ENCODE measurements around the gene DUS1L.
"Not testable (repeated sequence)": the region's sequence is repeated elsewhere in the genome, so short reads cannot be mapped to it uniquely, and the experiment has no call there.

The DUS1L gene

GRCh38 chr17:82047379-82047778 lies 18.2 kb downstream of the DUS1L start:
- 93 to 95% methylated on average over 24 of the region's 24 CpGs for WGBS, 2 experiments
- Histone ChIP-seq H3K9me3 (ENCODE audit: control insufficient read depth, low read length) (no peaks in the 10 kb centered on the region), H3K4me3 (ENCODE audit: insufficient read depth, low read depth, low read length) (no peak overlapping the region), H3K27me3 (ENCODE audit: control insufficient read depth, insufficient read depth, low read length, poor library complexity, severe bottlenecking) (no peaks in the 10 kb centered on the region), H3K36me3 (ENCODE audit: control insufficient read depth, insufficient read depth, low read length) (peaks cover 3% of the 10 kb centered on the region), H3K27ac (ENCODE audit: insufficient read depth, low read depth, low read length, poor library complexity, severe bottlenecking) (no peak overlapping the region), H3K4me1 (ENCODE audit: control insufficient read depth, insufficient read depth, low read length) (peaks cover 5% of the 10 kb centered on the region)

GRCh38 chr17:82046903-82047302 lies 18.7 kb downstream of the DUS1L start:
- no peak overlapping the region for H3K4me3 ChIP-seq (ENCODE audit: insufficient read depth, low read depth, low read length)
- no peak overlapping the region for H3K27ac ChIP-seq (ENCODE audit: insufficient read depth, low read depth, low read length, poor library complexity, severe bottlenecking)
- H3K36me3 ChIP-seq (ENCODE audit: control insufficient read depth, insufficient read depth, low read length): peaks cover 3% of the 10 kb centered on the region
- no peaks in the 10 kb centered on the region for H3K9me3 ChIP-seq (ENCODE audit: control insufficient read depth, low read length)
- H3K4me1 ChIP-seq (ENCODE audit: control insufficient read depth, insufficient read depth, low read length): peaks cover 5% of the 10 kb centered on the region
- WGBS, 2 experiments: 95% methylated on average over 21 of the region's 21 CpGs
- no peaks in the 10 kb centered on the region for H3K27me3 ChIP-seq (ENCODE audit: control insufficient read depth, insufficient read depth, low read length, poor library complexity, severe bottlenecking)

- peaks cover 3% of the 10 kb centered on the region for H3K36me3 ChIP-seq (ENCODE audit: control insufficient read depth, insufficient read depth, low read length)
- peaks cover 4% of the 10 kb centered on the region for H3K4me1 ChIP-seq (ENCODE audit: control insufficient read depth, insufficient read depth, low read length)
- H3K27me3 ChIP-seq (ENCODE audit: control insufficient read depth, insufficient read depth, low read length, poor library complexity, severe bottlenecking): no peaks in the 10 kb centered on the region
- H3K27ac ChIP-seq (ENCODE audit: insufficient read depth, low read depth, low read length, poor library complexity, severe bottlenecking): no peak overlapping the region
- 94% methylated on average over 14 of the region's 14 CpGs for WGBS, 2 experiments
- H3K4me3 ChIP-seq (ENCODE audit: insufficient read depth, low read depth, low read length): no peak overlapping the region
- H3K9me3 ChIP-seq (ENCODE audit: control insufficient read depth, low read length): no peaks in the 10 kb centered on the region
These were observed 19.6 kb downstream of the DUS1L start for GRCh38 chr17:82045936-82046484.

GRCh38 chr17:82043507-82043906 lies 22.1 kb downstream of the DUS1L start:
- Histone ChIP-seq H3K27me3 (ENCODE audit: control insufficient read depth, insufficient read depth, low read length, poor library complexity, severe bottlenecking) (no peaks in the 10 kb centered on the region), H3K4me1 (ENCODE audit: control insufficient read depth, insufficient read depth, low read length) (no peaks in the 10 kb centered on the region), H3K36me3 (ENCODE audit: control insufficient read depth, insufficient read depth, low read length) (no peaks in the 10 kb centered on the region), H3K9me3 (ENCODE audit: control insufficient read depth, low read length) (no peaks in the 10 kb centered on the region), H3K27ac (ENCODE audit: insufficient read depth, low read depth, low read length, poor library complexity, severe bottlenecking) (no peak overlapping the region), H3K4me3 (ENCODE audit: insufficient read depth, low read depth, low read length) (no peak overlapping the region)
- 73 to 74% methylated on average over 16 of the region's 16 CpGs for WGBS, 2 experiments

- no peaks in the 10 kb centered on the region for H3K4me1 ChIP-seq (ENCODE audit: control insufficient read depth, insufficient read depth, low read length)
- H3K4me3 ChIP-seq (ENCODE audit: insufficient read depth, low read depth, low read length): no peak overlapping the region
- H3K27me3 ChIP-seq (ENCODE audit: control insufficient read depth, insufficient read depth, low read length, poor library complexity, severe bottlenecking): no peaks in the 10 kb centered on the region
- H3K9me3 ChIP-seq (ENCODE audit: control insufficient read depth, low read length): no peaks in the 10 kb centered on the region
- H3K27ac ChIP-seq (ENCODE audit: insufficient read depth, low read depth, low read length, poor library complexity, severe bottlenecking): no peak overlapping the region
- whole genome bisulfite sequencing, 2 experiments: 94 to 95% methylated on average over 9 of the region's 9 CpGs
- no peaks in the 10 kb centered on the region for H3K36me3 ChIP-seq (ENCODE audit: control insufficient read depth, insufficient read depth, low read length)
These were observed 23.0 kb downstream of the DUS1L start for GRCh38 chr17:82042649-82043048.

GRCh38 chr17:82041144-82041814 lies 24.3 kb downstream of the DUS1L start:
- 81% methylated on average over 17 of the region's 17 CpGs for WGBS, 2 experiments
- Histone ChIP-seq H3K27me3 (ENCODE audit: control insufficient read depth, insufficient read depth, low read length, poor library complexity, severe bottlenecking) (peaks cover 6% of the 10 kb centered on the region), H3K36me3 (ENCODE audit: control insufficient read depth, insufficient read depth, low read length) (no peaks in the 10 kb centered on the region), H3K4me1 (ENCODE audit: control insufficient read depth, insufficient read depth, low read length) (no peaks in the 10 kb centered on the region), H3K9me3 (ENCODE audit: control insufficient read depth, low read length) (no peaks in the 10 kb centered on the region), H3K27ac (ENCODE audit: insufficient read depth, low read depth, low read length, poor library complexity, severe bottlenecking) (no peak overlapping the region), H3K4me3 (ENCODE audit: insufficient read depth, low read depth, low read length) (no peak overlapping the region)

GRCh38 chr17:82039695-82040299 lies 25.8 kb downstream of the DUS1L start:
- Histone ChIP-seq H3K4me3 (ENCODE audit: insufficient read depth, low read depth, low read length) (no peak overlapping the region), H3K36me3 (ENCODE audit: control insufficient read depth, insufficient read depth, low read length) (no peaks in the 10 kb centered on the region), H3K27ac (ENCODE audit: insufficient read depth, low read depth, low read length, poor library complexity, severe bottlenecking) (no peak overlapping the region), H3K9me3 (ENCODE audit: control insufficient read depth, low read length) (no peaks in the 10 kb centered on the region), H3K27me3 (ENCODE audit: control insufficient read depth, insufficient read depth, low read length, poor library complexity, severe bottlenecking) (peaks cover 7% of the 10 kb centered on the region), H3K4me1 (ENCODE audit: control insufficient read depth, insufficient read depth, low read length) (no peaks in the 10 kb centered on the region)
- WGBS, 2 experiments: 93 to 94% methylated on average over 8 of the region's 8 CpGs

- not testable (repeated sequence) for H3K27me3 ChIP-seq (ENCODE audit: control insufficient read depth, insufficient read depth, low read length, poor library complexity, severe bottlenecking); H3K27ac ChIP-seq (ENCODE audit: insufficient read depth, low read depth, low read length, poor library complexity, severe bottlenecking); H3K36me3 ChIP-seq (ENCODE audit: control insufficient read depth, insufficient read depth, low read length); H3K4me3 ChIP-seq (ENCODE audit: insufficient read depth, low read depth, low read length); H3K4me1 ChIP-seq (ENCODE audit: control insufficient read depth, insufficient read depth, low read length); H3K9me3 ChIP-seq (ENCODE audit: control insufficient read depth, low read length)
- WGBS, 2 experiments: 94 to 95% methylated on average over 16 of the region's 16 CpGs
These were observed 26.7 kb downstream of the DUS1L start for GRCh38 chr17:82038796-82039409.

- no peak overlapping the region for H3K27ac ChIP-seq (ENCODE audit: insufficient read depth, low read depth, low read length, poor library complexity, severe bottlenecking)
- H3K27me3 ChIP-seq (ENCODE audit: control insufficient read depth, insufficient read depth, low read length, poor library complexity, severe bottlenecking): peaks cover 7% of the 10 kb centered on the region
- no peaks in the 10 kb centered on the region for H3K36me3 ChIP-seq (ENCODE audit: control insufficient read depth, insufficient read depth, low read length)
- peaks cover under 1% of the 10 kb centered on the region for H3K4me1 ChIP-seq (ENCODE audit: control insufficient read depth, insufficient read depth, low read length)
- WGBS, 2 experiments: 23 to 27% methylated on average over 10 of the region's 10 CpGs
- no peaks in the 10 kb centered on the region for H3K9me3 ChIP-seq (ENCODE audit: control insufficient read depth, low read length)
- no peak overlapping the region for H3K4me3 ChIP-seq (ENCODE audit: insufficient read depth, low read depth, low read length)
These were observed 27.8 kb downstream of the DUS1L start for GRCh38 chr17:82037889-82038195.

- Histone ChIP-seq H3K9me3 (ENCODE audit: control insufficient read depth, low read length) (no peaks in the 10 kb centered on the region), H3K36me3 (ENCODE audit: control insufficient read depth, insufficient read depth, low read length) (no peaks in the 10 kb centered on the region), H3K4me3 (ENCODE audit: insufficient read depth, low read depth, low read length) (peak within 1 kb of the TSS; percentile 68), H3K27me3 (ENCODE audit: control insufficient read depth, insufficient read depth, low read length, poor library complexity, severe bottlenecking) (peaks cover 7% of the 10 kb centered on the region), H3K27ac (ENCODE audit: insufficient read depth, low read depth, low read length, poor library complexity, severe bottlenecking) (peak within 1 kb of the TSS; percentile 97), H3K4me1 (ENCODE audit: control insufficient read depth, insufficient read depth, low read length) (peaks cover 6% of the 10 kb centered on the region)
- WGBS, 2 experiments: 1% methylated on average over 92 of the region's 92 CpGs
These were observed 28.3 kb downstream of the DUS1L start, which contains the start of gene DCXR for GRCh38 chr17:82037092-82037888. DCXR (minus strand) TSS chr17:82037697; CDS start chr17:82037682, 15 bp downstream.

All from ectodermal cell (in vitro differentiated cells).